Coronary artery (tissue), 2 donors: Measurements from ENCODE around the gene RRM1.
A peak's percentile ranks its signal among the peaks of the same experiment; 100 is the strongest.
"Not testable (repeated sequence)": the region's sequence is repeated elsewhere in the genome, so short reads cannot be mapped to it uniquely, and the experiment has no call there.

ENCODE experiments used
- DNase-seq: peaks from one replicate; pipeline ENCODE4 v3.0.0-alpha.2; 2017; ENCODE audit warnings: low spot score
- H3K27ac ChIP-seq, 2 donors: fragments of 200-600 bp; sonication (generic); one replicate each; pipeline ENCODE4 v1.5.1; 2016 to 2019
- H3K4me3 ChIP-seq: fragments of 200-600 bp; sonication (generic); 2 replicates; pipeline ENCODE4 v1.5.1; 2016; ENCODE audit warnings: mild to moderate bottlenecking, moderate library complexity
- CTCF ChIP-seq: fragments of 200-600 bp; sonication (generic); IDR thresholded peaks from one replicate; pipeline ENCODE4 v1.5.1; 2019; ENCODE audit warnings: antibody characterized with exemption

Gene RRM1

DNA sequence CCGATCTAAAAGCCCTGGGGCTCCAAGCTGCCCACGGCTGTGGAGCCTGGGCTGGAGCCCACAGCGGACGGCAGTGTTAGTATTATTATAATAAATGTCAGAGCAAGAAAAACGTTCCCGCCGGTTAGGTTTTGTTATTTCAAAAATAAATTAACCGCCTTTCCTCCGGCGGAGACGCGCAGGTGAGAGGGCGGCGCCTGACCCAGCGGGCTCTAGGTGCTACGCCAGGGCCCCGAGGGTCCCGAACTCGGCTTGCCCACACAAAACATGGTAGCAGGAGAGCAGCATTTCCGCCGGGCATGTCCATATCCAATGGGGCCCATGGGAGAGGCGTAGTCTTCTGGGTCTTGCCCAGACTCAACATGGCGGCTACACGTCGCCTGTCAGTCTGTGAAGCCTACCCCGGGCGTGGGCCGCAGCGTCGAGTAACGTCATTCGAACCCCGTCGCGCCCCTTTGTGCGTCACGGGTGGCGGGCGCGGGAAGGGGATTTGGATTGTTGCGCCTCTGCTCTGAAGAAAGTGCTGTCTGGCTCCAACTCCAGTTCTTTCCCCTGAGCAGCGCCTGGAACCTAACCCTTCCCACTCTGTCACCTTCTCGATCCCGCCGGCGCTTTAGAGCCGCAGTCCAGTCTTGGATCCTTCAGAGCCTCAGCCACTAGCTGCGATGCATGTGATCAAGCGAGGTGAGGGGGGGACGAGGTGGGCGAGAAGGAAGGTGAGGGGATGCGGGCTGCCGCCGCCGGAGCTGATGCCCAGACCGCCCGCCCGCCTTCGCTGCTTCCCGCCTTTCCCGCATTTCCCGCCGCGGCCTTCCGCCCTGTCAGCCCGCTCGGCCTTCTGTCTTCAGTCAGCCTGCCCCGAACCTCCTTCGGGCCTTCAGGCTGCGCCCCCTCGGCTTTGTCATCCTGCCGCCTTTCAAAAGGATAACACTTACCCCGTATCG lies at the start of gene RRM1:
TSS of gene RRM1 (plus strand) at position 452 of the 944 bp plus-strand sequence. CDS start at position 666, 214 bp downstream.
- H3K27ac ChIP-seq, result peak within 1 kb of the TSS; percentile 84 to 91
- no peak for TF ChIP-seq CTCF
- peak within 1 kb of the TSS; percentile 85 for H3K4me3 ChIP-seq
- peak; percentile 96 for DNase-seq

DNA sequence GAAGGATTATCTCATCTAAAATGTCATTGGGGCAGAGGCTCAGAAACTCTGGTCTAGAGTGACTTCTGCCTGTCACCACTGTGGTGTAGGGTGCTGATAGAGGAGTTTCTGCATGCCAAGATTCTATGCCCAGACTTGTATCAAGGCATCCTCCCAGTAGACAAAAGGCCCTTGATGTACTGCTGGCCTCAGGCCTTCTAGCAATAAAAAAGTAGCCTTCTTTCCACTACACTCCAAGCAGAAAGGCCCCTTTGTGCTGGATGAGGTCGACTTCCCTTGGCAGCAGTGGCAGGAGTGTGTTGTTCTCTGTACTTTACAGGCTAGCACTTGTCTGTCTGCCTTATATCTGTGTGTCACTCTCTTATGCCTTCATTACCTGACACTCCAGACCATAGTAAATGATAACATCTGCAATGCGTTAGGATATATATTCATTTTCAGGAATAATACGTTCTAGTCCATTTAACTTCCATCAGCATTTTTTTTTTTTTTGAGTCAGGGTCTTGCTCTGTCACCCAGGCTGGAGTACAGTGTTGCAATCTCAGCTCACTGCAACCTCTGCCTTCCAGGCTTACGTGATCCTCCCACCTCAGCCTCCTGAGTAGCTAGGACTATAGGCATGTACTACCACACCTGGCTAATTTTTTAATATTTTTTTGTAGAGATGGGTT lies 49.5 kb upstream of the RRM1 start:
- H3K27ac ChIP-seq, result no peak overlapping the region
- DNase-seq, result no peak

GRCh38 chr11:4048340-4048739 lies 46.3 kb upstream of the RRM1 start:
- no peak overlapping the region for H3K4me3 ChIP-seq
- no peak for DNase-seq
- H3K27ac ChIP-seq, result no peak overlapping the region
- TF ChIP-seq CTCF, result no peak

More for the DNA sequence above, 49.5 kb upstream of the RRM1 start:
- no peak for TF ChIP-seq CTCF
- H3K4me3 ChIP-seq, result no peak overlapping the region

DNA sequence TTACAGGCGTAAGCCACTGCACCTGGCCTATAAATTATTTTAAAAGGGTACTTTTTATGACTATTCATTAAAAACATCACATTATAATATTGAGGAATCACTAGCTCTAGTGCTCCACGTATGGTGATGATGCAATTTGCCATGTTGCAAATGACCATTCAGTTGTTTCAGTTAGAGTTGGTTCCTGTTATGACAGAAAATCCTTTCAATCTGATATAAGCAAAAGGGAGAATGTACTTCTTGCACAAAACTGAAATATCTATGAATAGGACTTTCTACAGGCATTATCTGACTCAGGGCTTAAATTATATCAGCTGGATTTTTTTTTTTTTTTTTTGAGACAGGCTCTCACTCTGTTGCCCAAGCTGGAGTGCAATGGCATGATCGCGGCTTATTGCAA lies 45.6 kb upstream of the RRM1 start:
- no peak for TF ChIP-seq CTCF
- H3K27ac ChIP-seq, result no peak overlapping the region
- no peak for DNase-seq
- no peak overlapping the region for H3K4me3 ChIP-seq

- TF ChIP-seq CTCF, result no peak
- H3K27ac ChIP-seq, result no peak overlapping the region
- no peak for DNase-seq
Observed at GRCh38 chr11:4050138-4050537, 44.5 kb upstream of the RRM1 start.

DNA sequence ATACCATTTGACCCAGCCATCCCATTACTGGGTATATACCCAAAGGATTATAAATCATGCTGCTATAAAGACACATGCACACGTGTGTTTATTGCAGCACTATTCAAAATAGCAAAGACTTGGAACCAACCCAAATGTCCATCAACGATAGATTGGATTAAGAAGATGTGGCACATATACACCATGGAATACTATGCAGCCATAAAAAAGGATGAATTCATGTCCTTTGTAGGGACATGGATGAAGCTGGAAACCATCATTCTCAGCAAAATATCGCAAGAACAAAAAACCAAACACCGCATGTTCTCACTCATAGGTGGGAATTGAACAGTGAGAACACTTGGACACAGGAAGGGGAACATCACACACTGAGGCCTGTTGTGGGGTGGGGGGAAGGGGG lies 41.4 kb upstream of the RRM1 start:
- H3K4me3 ChIP-seq, DNase-seq, H3K27ac ChIP-seq: not testable (repeated sequence)

More at GRCh38 chr11:4050138-4050537, 44.5 kb upstream of the RRM1 start:
- no peak overlapping the region for H3K4me3 ChIP-seq

DNA sequence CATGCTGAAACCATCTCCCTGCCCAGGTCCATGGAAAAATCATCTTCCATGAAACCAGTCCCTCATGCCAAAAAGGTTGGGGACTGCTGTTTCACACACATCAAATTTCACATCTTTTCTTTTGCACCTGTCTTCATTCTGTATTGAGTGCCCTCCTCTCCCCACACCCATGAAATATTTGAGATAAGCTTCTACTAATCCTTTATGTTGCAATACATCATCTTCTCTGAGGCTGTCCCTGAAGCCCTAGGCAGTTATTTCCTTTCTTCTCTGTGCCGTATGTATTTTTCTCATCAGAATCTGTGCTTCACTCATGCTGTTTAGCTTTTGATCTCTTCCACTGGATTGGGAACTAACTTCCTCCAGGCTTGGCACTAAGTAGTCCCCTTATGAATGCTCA lies 40.0 kb upstream of the RRM1 start:
- Histone ChIP-seq H3K27ac (no peak overlapping the region), H3K4me3 (no peak overlapping the region)
- no peak for TF ChIP-seq CTCF
- no peak for DNase-seq
